ENCODE measurements around the gene KRTAP2-4. TPM values are rescaled to one million over a fixed set of nuclear protein-coding genes. Genes with fewer than 3 reads are reported as not detected.
A peak's percentile ranks its signal among the peaks of the same experiment; 100 is the strongest.

KRTAP2-4 gene
- polyA plus RNA-seq, 6 donors from 2014 or later = not detected

GRCh38 chr17:41016578-41017215 is 49.0 kb downstream of the KRTAP2-4 start:
- Mint-ChIP-seq H3K9me3 (peaks cover 0 to 7% (median 5%) of the 10 kb centered on the region in 7 donors), H3K4me1 (peaks cover 7 to 13% (median 7%) of the 10 kb centered on the region in 3 donors), H3K27ac (peak overlapping the region in 1 of 6 donors; percentile 58), H3K36me3 (peaks cover 0 to 6% of the 10 kb centered on the region in 2 donors), H3K27me3 (peaks cover 0 to 13% (median 6%) of the 10 kb centered on the region in 3 donors), H3K4me3 (no peak overlapping the region)
- ATAC-seq (ENCODE audit: low read depth in 2 of 2) (no peak), DNase-seq (no peak)

GRCh38 chr17:41015454-41015853 is 50.2 kb downstream of the KRTAP2-4 start:
- ATAC-seq (ENCODE audit: low read depth in 2 of 2) (peak in 1 of 2 donors; percentile 23), DNase-seq (no peak)
- no peaks in the 10 kb centered on the region for H3K36me3 Mint-ChIP-seq
- H3K9me3 Mint-ChIP-seq = peaks cover 0 to 1% (median 0%) of the 10 kb centered on the region in 7 donors
- peaks cover 7 to 13% (median 7%) of the 10 kb centered on the region in 3 donors for H3K4me1 Mint-ChIP-seq
- H3K27me3 Mint-ChIP-seq = peaks cover 0 to 13% (median 0%) of the 10 kb centered on the region in 3 donors
- peak overlapping the region in 2 of 6 donors; percentile 1 to 21 for H3K27ac Mint-ChIP-seq
- H3K4me3 Mint-ChIP-seq = no peak overlapping the region

Other genes with a start within 250 kb of the KRTAP2-4 start
- gene KRT10, start 243.3 kb downstream of the KRTAP2-4 start, polyA plus RNA-seq (ENCODE audit: low read depth in 6 of 6) = 100 to 1,000 TPM; 194 to 275 (median 232) TPM
- not detected for gene KRT12, start 198.7 kb downstream of the KRTAP2-4 start, polyA plus RNA-seq (ENCODE audit: low read depth in 6 of 6)
- gene KRT20, start 180.6 kb downstream of the KRTAP2-4 start, polyA plus RNA-seq (ENCODE audit: low read depth in 6 of 6) = not detected
- under 1 TPM in 1 of 6 donors, not detected in 5; 0.19 TPM for gene KRT23, start 128.2 kb downstream of the KRTAP2-4 start, polyA plus RNA-seq (ENCODE audit: low read depth in 6 of 6)
- not detected for gene KRT39, start 98.9 kb downstream of the KRTAP2-4 start, polyA plus RNA-seq (ENCODE audit: low read depth in 6 of 6)
- not detected for gene KRT40, start 81.6 kb downstream of the KRTAP2-4 start, polyA plus RNA-seq (ENCODE audit: low read depth in 6 of 6)
- gene KRTAP3-3, start 71.7 kb downstream of the KRTAP2-4 start, polyA plus RNA-seq (ENCODE audit: low read depth in 6 of 6) = not detected
- not detected for gene KRTAP3-2, start 66.0 kb downstream of the KRTAP2-4 start, polyA plus RNA-seq (ENCODE audit: low read depth in 6 of 6)
- gene KRTAP3-1, start 56.8 kb downstream of the KRTAP2-4 start, polyA plus RNA-seq (ENCODE audit: low read depth in 6 of 6) = not detected
- not detected for gene KRTAP1-5, start 38.7 kb downstream of the KRTAP2-4 start, polyA plus RNA-seq (ENCODE audit: low read depth in 6 of 6)
- gene KRTAP1-4, start 35.7 kb downstream of the KRTAP2-4 start, polyA plus RNA-seq (ENCODE audit: low read depth in 6 of 6) = not detected
- gene KRTAP1-3, start 31.0 kb downstream of the KRTAP2-4 start, polyA plus RNA-seq (ENCODE audit: low read depth in 6 of 6) = not detected
- not detected for gene KRTAP1-1, start 24.4 kb downstream of the KRTAP2-4 start, polyA plus RNA-seq (ENCODE audit: low read depth in 6 of 6)
- not detected for gene KRTAP2-1, start 18.6 kb downstream of the KRTAP2-4 start, polyA plus RNA-seq (ENCODE audit: low read depth in 6 of 6)
- not detected for gene KRTAP2-2, start 10.6 kb downstream of the KRTAP2-4 start, polyA plus RNA-seq (ENCODE audit: low read depth in 6 of 6)
- not detected for gene KRTAP2-3, start 5.8 kb downstream of the KRTAP2-4 start, polyA plus RNA-seq (ENCODE audit: low read depth in 6 of 6)
- gene KRTAP4-7, start 18.3 kb upstream of the KRTAP2-4 start, polyA plus RNA-seq (ENCODE audit: low read depth in 6 of 6) = not detected
- not detected for gene KRTAP4-8, start 32.3 kb upstream of the KRTAP2-4 start, polyA plus RNA-seq (ENCODE audit: low read depth in 6 of 6)
- gene KRTAP4-16, start 36.3 kb upstream of the KRTAP2-4 start, polyA plus RNA-seq (ENCODE audit: low read depth in 6 of 6) = not detected
- gene KRTAP4-9, start 39.5 kb upstream of the KRTAP2-4 start, polyA plus RNA-seq (ENCODE audit: low read depth in 6 of 6) = not detected
- not detected for gene KRTAP4-11, start 52.5 kb upstream of the KRTAP2-4 start, polyA plus RNA-seq (ENCODE audit: low read depth in 6 of 6)
- gene KRTAP4-12, start 58.3 kb upstream of the KRTAP2-4 start, polyA plus RNA-seq (ENCODE audit: low read depth in 6 of 6) = 1 to 10 TPM in 2 of 6 donors, under 1 TPM in 2, not detected in 2; 0.30 to 3.3 (median 1.3) TPM
- 1 to 10 TPM in 2 of 6 donors, not detected in 4; 1.6 to 2.0 TPM for gene KRTAP4-6, start 74.7 kb upstream of the KRTAP2-4 start, polyA plus RNA-seq (ENCODE audit: low read depth in 6 of 6)
- gene KRTAP4-5, start 83.9 kb upstream of the KRTAP2-4 start, polyA plus RNA-seq (ENCODE audit: low read depth in 6 of 6) = not detected
- gene KRTAP4-4, start 94.9 kb upstream of the KRTAP2-4 start, polyA plus RNA-seq (ENCODE audit: low read depth in 6 of 6) = not detected
- not detected for gene KRTAP4-3, start 102.3 kb upstream of the KRTAP2-4 start, polyA plus RNA-seq (ENCODE audit: low read depth in 6 of 6)
- gene KRTAP4-2, start 112.3 kb upstream of the KRTAP2-4 start, polyA plus RNA-seq (ENCODE audit: low read depth in 6 of 6) = not detected
- gene KRTAP4-1, start 119.0 kb upstream of the KRTAP2-4 start, polyA plus RNA-seq (ENCODE audit: low read depth in 6 of 6) = not detected
- gene KRTAP9-1, start 124.0 kb upstream of the KRTAP2-4 start, polyA plus RNA-seq (ENCODE audit: low read depth in 6 of 6) = not detected
- gene KRTAP9-2, start 160.8 kb upstream of the KRTAP2-4 start, polyA plus RNA-seq (ENCODE audit: low read depth in 6 of 6) = not detected
- gene KRTAP9-3, start 166.6 kb upstream of the KRTAP2-4 start, polyA plus RNA-seq (ENCODE audit: low read depth in 6 of 6) = not detected
- gene KRTAP9-8, start 172.1 kb upstream of the KRTAP2-4 start, polyA plus RNA-seq (ENCODE audit: low read depth in 6 of 6) = not detected
- gene KRTAP9-4, start 183.8 kb upstream of the KRTAP2-4 start, polyA plus RNA-seq (ENCODE audit: low read depth in 6 of 6) = not detected
- gene KRTAP9-9, start 189.5 kb upstream of the KRTAP2-4 start, polyA plus RNA-seq (ENCODE audit: low read depth in 6 of 6) = not detected
- not detected for gene KRTAP9-6, start 199.5 kb upstream of the KRTAP2-4 start, polyA plus RNA-seq (ENCODE audit: low read depth in 6 of 6)
- not detected for gene KRTAP9-7, start 209.8 kb upstream of the KRTAP2-4 start, polyA plus RNA-seq (ENCODE audit: low read depth in 6 of 6)
- not detected for gene KRTAP29-1, start 237.0 kb upstream of the KRTAP2-4 start, polyA plus RNA-seq (ENCODE audit: low read depth in 6 of 6)
- 1 to 10 TPM in 1 of 6 donors, under 1 TPM in 3, not detected in 2; 0.38 to 2.0 (median 0.55) TPM for gene KRTAP16-1, start 243.4 kb upstream of the KRTAP2-4 start, polyA plus RNA-seq (ENCODE audit: low read depth in 6 of 6)
- not detected for gene KRTAP17-1, start 249.8 kb upstream of the KRTAP2-4 start, polyA plus RNA-seq (ENCODE audit: low read depth in 6 of 6)

Measured in naive B cell (primary cell).